Adrenal gland (tissue), 5 donors: ENCODE results near the gene AFTPH.

Experiments
- CTCF ChIP-seq, 6 experiments: fragments of 450-650 bp in 4 of 6; fragments of 200-600 bp in 2 of 6; sonication (generic) in 1 of 6; IDR thresholded peaks; 1 replicate in 5 of 6; 2 replicates in 1 of 6; pipeline versions ENCODE4 v1.5.1 to v1.8.0; 2016 to 2021; ENCODE audit warnings: antibody characterized with exemption in 6 of 6, mild to moderate bottlenecking in 2 of 6, moderate library complexity in 1 of 6
- POLR2A ChIP-seq, 2 donors: fragments of 450-650 bp; IDR thresholded peaks; one replicate each; pipeline ENCODE4 v1.6.1; 2017; ENCODE audit warnings: antibody characterized with exemption in 2 of 2, mild to moderate bottlenecking in 2 of 2, moderate library complexity in 1 of 2
- donor health status: DM: no; HTN: no; CAD: no.

GRCh38 chr2:64640153-64641044 is 116.3 kb downstream of the AFTPH start:
- TF ChIP-seq POLR2A (IDR thresholded peaks at IDR 0.05) (no peak), CTCF (IDR thresholded peaks at IDR 0.05) (no peak)
